HepG2 (cell line): ENCODE measurements around the gene PDPK1. TPM values are rescaled to one million over a fixed set of nuclear protein-coding genes. Genes with fewer than 3 reads are reported as not detected.

ENCODE experiments used
- ATAC-seq: fragments of 200-7000 bp; cut with Tn5 transposase; 3 replicates; pipeline ENCODE4 v1.9.1; 2020; ENCODE audit warnings: mild to moderate bottlenecking, moderate library complexity
- BruUV-seq: library from RNA; stranded (reverse); fragments of 400-500 nt; replicated peaks from 2 replicates; lab custom pipeline; 2021; lab: Mats Ljungman, UMichigan
- CTCF ChIA-PET: fragments of 300-600 bp; formaldehyde crosslinking; extraction: SDS; loops from one replicate; lab custom pipeline; 2021; ENCODE audit warnings: low total read pairs, inconsistent platforms, low intra/inter-chr PET ratio; lab: Yijun Ruan, JAX
- POLR2A ChIA-PET: fragments of 350-600 bp; sonication (Branson Sonifier 250); formaldehyde crosslinking; loops from one replicate; lab custom pipeline; 2020; ENCODE audit warnings: antibody characterized with exemption, inconsistent platforms; lab: Yijun Ruan, JAX
- DNase-seq: peaks from one replicate; pipeline ENCODE4 v3.0.0-alpha.2; 2015; ENCODE audit warnings: low spot score
- FAIRE-seq: peaks from 3 replicates; lab custom pipeline; 2011; peaks lifted over from hg19 to GRCh38; lab: Jason Lieb, UNC
- H2AFZ ChIP-seq: one replicate; pipeline ENCODE4 v1.6.1; 2011; ENCODE audit warnings: low read length, inconsistent platforms
- H3K27ac ChIP-seq: fragments of 300-600 bp; 3 replicates; pipeline ENCODE4 v1.8.0; 2011; ENCODE audit warnings: mixed run types, mild to moderate bottlenecking, mixed read lengths, low read length, inconsistent platforms; ENCODE audit not compliant: insufficient read depth; ENCODE audit errors: extremely low read length
- H3K27me3 ChIP-seq, 2 experiments: fragments of 200-600 bp in 1 of 2; 2 replicates in 1 of 2; 3 replicates in 1 of 2; pipeline versions ENCODE4 v1.6.0 to v1.8.0; 2011; ENCODE audit warnings: low read length in 2 of 2, mild to moderate bottlenecking in 2 of 2, moderate library complexity in 2 of 2, inconsistent platforms in 1 of 2; ENCODE audit not compliant: insufficient read depth in 2 of 2, control insufficient read depth in 1 of 2
- H3K36me3 ChIP-seq, 2 experiments: fragments of 200-600 bp in 1 of 2; replicated peaks in 1 of 2; 2 replicates in 1 of 2; 3 replicates in 1 of 2; pipeline versions ENCODE4 v1.5.1 to v1.8.0; 2011; ENCODE audit warnings: low read length in 2 of 2, inconsistent platforms in 1 of 2; ENCODE audit not compliant: insufficient read depth in 2 of 2, control insufficient read depth in 1 of 2
- H3K4me1 ChIP-seq: 2 replicates; pipeline ENCODE4 v1.5.1; 2012; ENCODE audit warnings: low read length, inconsistent platforms; ENCODE audit not compliant: insufficient read depth
- H3K4me2 ChIP-seq: 2 replicates; pipeline ENCODE4 v1.6.0; 2011; ENCODE audit warnings: low read depth, low read length, inconsistent platforms
- H3K4me3 ChIP-seq, 3 experiments: fragments of 200-600 bp in 1 of 3; sonication (generic), shearing (Covaris generic) in 1 of 3; replicated peaks in 1 of 3; 2 replicates each; pipeline ENCODE4 v1.5.1; 2011 to 2016; ENCODE audit warnings: low read length in 3 of 3, inconsistent platforms in 2 of 3, low read depth in 2 of 3, mild to moderate bottlenecking in 2 of 3, control low read depth in 1 of 3, mixed read lengths in 1 of 3; ENCODE audit not compliant: insufficient read depth in 1 of 3
- H3K79me2 ChIP-seq: one replicate; pipeline ENCODE4 v1.6.1; 2011; ENCODE audit warnings: low read length, inconsistent platforms; ENCODE audit not compliant: insufficient read depth
- H3K9ac ChIP-seq: 2 replicates; pipeline ENCODE4 v1.6.0; 2011; ENCODE audit warnings: mild to moderate bottlenecking, low read depth, low read length, inconsistent platforms; ENCODE audit not compliant: insufficient read depth
- H3K9me3 ChIP-seq: 2 replicates; pipeline ENCODE4 v1.5.1; 2012; ENCODE audit warnings: mild to moderate bottlenecking, low read length
- H4K20me1 ChIP-seq: 2 replicates; pipeline ENCODE4 v1.6.0; 2011; ENCODE audit warnings: inconsistent platforms, mild to moderate bottlenecking, low read length, moderate library complexity; ENCODE audit not compliant: insufficient read depth
- ATAD3A ChIP-seq: sonication (generic); formaldehyde crosslinking; IDR thresholded peaks from 2 replicates; pipeline ENCODE4 v1.4.0; 2020; ENCODE audit warnings: missing genetic modification reagents
- KAT8 ChIP-seq: IDR thresholded peaks from 2 replicates; pipeline ENCODE4 v1.6.1; 2016; ENCODE audit warnings: missing genetic modification reagents, missing compliant biosample characterization
- MED1 ChIP-seq: sonication (generic); formaldehyde crosslinking; IDR thresholded peaks from 2 replicates; pipeline ENCODE4 v1.4.0; 2020; ENCODE audit warnings: missing genetic modification reagents
- MLLT10 ChIP-seq: sonication (generic); formaldehyde crosslinking; IDR thresholded peaks from 2 replicates; pipeline ENCODE4 v1.4.0; 2020; ENCODE audit warnings: missing genetic modification reagents
- NR2F1 ChIP-seq, 2 experiments: fragments of 450-650 bp in 1 of 2; formaldehyde crosslinking in 1 of 2; IDR thresholded peaks; 2 replicates each; pipeline versions ENCODE4 v1.5.0 to v1.6.1; 2016 to 2020; ENCODE audit warnings: mild to moderate bottlenecking in 1 of 2, missing compliant biosample characterization in 1 of 2, missing genetic modification reagents in 1 of 2, moderate library complexity in 1 of 2
- PAF1 ChIP-seq: IDR thresholded peaks from 2 replicates; pipeline ENCODE4 v1.6.1; 2016; ENCODE audit warnings: missing genetic modification reagents, missing compliant biosample characterization
- POLR2A ChIP-seq, 2 experiments: IDR thresholded peaks; 2 replicates each; pipeline ENCODE4 v1.6.1; 2011; ENCODE audit warnings: low read depth in 2 of 2, low read length in 2 of 2, mild to moderate bottlenecking in 1 of 2, moderate library complexity in 1 of 2; ENCODE audit not compliant: insufficient read depth in 1 of 2
- PREB ChIP-seq: sonication (generic); formaldehyde crosslinking; IDR thresholded peaks from 2 replicates; pipeline ENCODE4 v1.4.0; 2020; ENCODE audit warnings: missing genetic modification reagents
- RAD51 ChIP-seq: fragments of 450-650 bp; IDR thresholded peaks from 2 replicates; pipeline ENCODE4 v1.6.1; 2016; ENCODE audit warnings: borderline replicate concordance
- SSRP1 ChIP-seq: IDR thresholded peaks from 2 replicates; pipeline ENCODE4 v1.6.1; 2016; ENCODE audit warnings: control low read depth
- TCF12 ChIP-seq, 2 experiments: fragments of 450-650 bp in 1 of 2; sonication (generic) in 1 of 2; formaldehyde crosslinking in 1 of 2; IDR thresholded peaks; 2 replicates each; pipeline versions ENCODE4 v1.6.1 to v1.8.0; 2017 to 2022; ENCODE audit warnings: antibody characterized with exemption in 1 of 2, mild to moderate bottlenecking in 1 of 2, missing genetic modification reagents in 1 of 2, moderate library complexity in 1 of 2
- XRCC5 ChIP-seq: fragments of 200-400 bp; formaldehyde crosslinking; optimal IDR thresholded peaks from 2 replicates; pipeline ENCODE3; 2017; ENCODE audit warnings: mild to moderate bottlenecking, low read length
- ZNF431 ChIP-seq: sonication (generic); formaldehyde crosslinking; IDR thresholded peaks from 2 replicates; pipeline ENCODE4 v1.9.0; 2022; ENCODE audit warnings: missing genetic modification reagents, low read depth, mild to moderate bottlenecking, borderline replicate concordance
- ZNF501 ChIP-seq: sonication (generic); formaldehyde crosslinking; IDR thresholded peaks from 2 replicates; pipeline ENCODE4 v1.5.1; 2020; ENCODE audit warnings: mild to moderate bottlenecking, moderate library complexity, missing genetic modification reagents
- ZNF883 ChIP-seq: sonication (generic); formaldehyde crosslinking; IDR thresholded peaks from 2 replicates; pipeline ENCODE4 v1.5.1; 2020; ENCODE audit warnings: mild to moderate bottlenecking, missing genetic modification reagents; ENCODE audit errors: not compliant biosample characterization
- WGBS: methylation state at CpG from one replicate; pipeline ENCODE4 v1.1.6; 2017; ENCODE audit warnings: low lambda C conversion rate; 5-methylcytosine and 5-hydroxymethylcytosine counted together
- in situ Hi-C: cut with HindIII; loops from 2 replicates; pipeline ENCODE4 v1.10.0; 2017; ENCODE audit warnings: low pct_unique_long_range_greater_than_20kb; ENCODE audit not compliant: extremely low pct_ligation_motif_present
- intact Hi-C: fragments of 100-400 bp; cut with micrococcal nuclease; formaldehyde crosslinking; loops from one replicate; pipeline ENCODE4 v1.10.0; 2022; ENCODE audit not compliant: unreplicated experiment
- polyA plus RNA-seq, 8 experiments: library from polyadenylated mRNA; depleted of rRNA in 3 of 8; stranded (reverse) in 7 of 8; unstranded in 1 of 8; fragments of >200 nt; fragmentation: Illumina TruSeq in 4 of 8; extraction: Trizol in 4 of 8; gene quantifications; 2 replicates each; pipeline versions ENCODE4 v1.2.1 to v1.2.3, GENCODE V29; 2011 to 2016; ENCODE audit warnings: low read depth in 4 of 8, missing spikeins in 1 of 8, mixed read lengths in 1 of 8; ENCODE audit not compliant: insufficient read depth in 1 of 8
- total RNA-seq, 5 experiments: library from RNA; depleted of rRNA; stranded (reverse); fragments of >200 nt; fragmentation: Illumina TruSeq; extraction: Trizol; gene quantifications; 2 replicates each; pipeline ENCODE4 v1.2.3, GENCODE V29; 2016; ENCODE audit warnings: low read depth in 1 of 5
- TF ChIP-seq, protein P1 (sequence below): sonication (generic); formaldehyde crosslinking; IDR thresholded peaks from 2 replicates; pipeline ENCODE4 v1.4.0; 2020; ENCODE audit warnings: missing genetic modification reagents
- TF ChIP-seq, protein P2 (sequence below): fragments of 450-650 bp; IDR thresholded peaks from 2 replicates; pipeline ENCODE4 v1.6.1; 2016
- TF ChIP-seq, protein P3 (sequence below): IDR thresholded peaks from 2 replicates; pipeline ENCODE4 v1.6.1; 2018; ENCODE audit warnings: missing genetic modification reagents, mild to moderate bottlenecking, missing compliant biosample characterization
- TF ChIP-seq, protein P4 (sequence below): sonication (generic); formaldehyde crosslinking; IDR thresholded peaks from 2 replicates; pipeline ENCODE4 v1.8.0; 2022; ENCODE audit warnings: mild to moderate bottlenecking, missing genetic modification reagents, borderline replicate concordance
- TF ChIP-seq, protein P5 (sequence below): sonication (generic); formaldehyde crosslinking; IDR thresholded peaks from 2 replicates; pipeline ENCODE4 v1.4.0; 2020; ENCODE audit warnings: mild to moderate bottlenecking, missing genetic modification reagents

The PDPK1 gene
- total and polyA plus RNA-seq, 2 of the 13 experiments (the other 11 are each of a cell fraction or from before 2014, with no cell fraction given): 59.6 to 129 TPM

DNA sequence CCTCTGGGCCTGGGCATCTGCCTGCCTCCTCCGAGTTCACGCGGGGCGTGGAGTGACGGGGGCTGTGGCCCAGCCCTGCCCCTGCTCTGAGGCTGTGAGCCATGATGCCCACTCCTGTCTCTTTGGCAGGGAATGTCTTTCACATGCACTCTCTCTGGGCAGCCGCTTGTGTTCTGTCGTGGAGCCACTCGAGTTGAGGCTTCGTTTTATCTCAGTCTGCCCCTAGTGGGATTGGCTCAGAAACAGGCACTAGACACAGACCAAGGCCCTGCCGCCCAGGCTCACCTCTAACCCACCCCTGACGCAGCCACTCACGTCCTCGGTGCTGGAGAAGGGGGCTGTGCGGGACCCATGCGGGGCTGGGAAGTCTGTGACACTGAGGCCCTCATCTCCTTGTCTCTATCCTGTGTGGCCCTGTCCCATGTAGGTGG, 77.0 kb downstream of the PDPK1 start:
- ChIA-PET POLR2A (no interaction called here), CTCF (no interaction called here)
- 97% methylated on average over 10 of the region's 15 CpGs for WGBS
- no TSS peak for BruUV-seq
- no peak for ATAC-seq
- in situ Hi-C loops: no loop called here
- no peaks in the 10 kb centered on the region for H3K27me3 ChIP-seq
- H3K27ac ChIP-seq: no peak overlapping the region
- no peak overlapping the region for H3K4me3 ChIP-seq
- no peak for FAIRE-seq
- H4K20me1 ChIP-seq: no peaks in the 10 kb centered on the region
- H3K4me2 ChIP-seq: no peak overlapping the region
- no peak for DNase-seq
- H3K36me3 ChIP-seq: peaks cover 5 to 15% of the 10 kb centered on the region in 2 experiments; a peak in 4 of 5 replicates
- intact Hi-C loops: no loop called here
- TF ChIP-seq MLLT10 (CRISPR knock-in tag) (no peak), ZNF883 (no peak), ZNF431 (no peak), MED1 (no peak), PREB (CRISPR knock-in tag) (no peak), ATAD3A (no peak), ZNF501 (CRISPR knock-in tag) (no peak), POLR2A (IDR thresholded peaks at IDR 0.05; ENCODE audit: insufficient read depth in 1 of 2, low read depth in 2 of 2, low read length in 2 of 2) (no peak), NR2F1 (CRISPR knock-in tag; IDR thresholded peaks at IDR 0.05) (no peak), PAF1 (CRISPR knock-in tag) (no peak), KAT8 (no peak), XRCC5 (no peak), RAD51 (no peak), SSRP1 (CRISPR knock-in tag) (no peak), TCF12 (IDR thresholded peaks at IDR 0.05) (no peak), TCF12 (CRISPR knock-in tag; IDR thresholded peaks at IDR 0.05) (no peak)
- TF ChIP-seq, protein P1, sequence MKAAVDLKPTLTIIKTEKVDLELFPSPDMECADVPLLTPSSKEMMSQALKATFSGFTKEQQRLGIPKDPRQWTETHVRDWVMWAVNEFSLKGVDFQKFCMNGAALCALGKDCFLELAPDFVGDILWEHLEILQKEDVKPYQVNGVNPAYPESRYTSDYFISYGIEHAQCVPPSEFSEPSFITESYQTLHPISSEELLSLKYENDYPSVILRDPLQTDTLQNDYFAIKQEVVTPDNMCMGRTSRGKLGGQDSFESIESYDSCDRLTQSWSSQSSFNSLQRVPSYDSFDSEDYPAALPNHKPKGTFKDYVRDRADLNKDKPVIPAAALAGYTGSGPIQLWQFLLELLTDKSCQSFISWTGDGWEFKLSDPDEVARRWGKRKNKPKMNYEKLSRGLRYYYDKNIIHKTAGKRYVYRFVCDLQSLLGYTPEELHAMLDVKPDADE: no peak
- TF ChIP-seq, protein P2, sequence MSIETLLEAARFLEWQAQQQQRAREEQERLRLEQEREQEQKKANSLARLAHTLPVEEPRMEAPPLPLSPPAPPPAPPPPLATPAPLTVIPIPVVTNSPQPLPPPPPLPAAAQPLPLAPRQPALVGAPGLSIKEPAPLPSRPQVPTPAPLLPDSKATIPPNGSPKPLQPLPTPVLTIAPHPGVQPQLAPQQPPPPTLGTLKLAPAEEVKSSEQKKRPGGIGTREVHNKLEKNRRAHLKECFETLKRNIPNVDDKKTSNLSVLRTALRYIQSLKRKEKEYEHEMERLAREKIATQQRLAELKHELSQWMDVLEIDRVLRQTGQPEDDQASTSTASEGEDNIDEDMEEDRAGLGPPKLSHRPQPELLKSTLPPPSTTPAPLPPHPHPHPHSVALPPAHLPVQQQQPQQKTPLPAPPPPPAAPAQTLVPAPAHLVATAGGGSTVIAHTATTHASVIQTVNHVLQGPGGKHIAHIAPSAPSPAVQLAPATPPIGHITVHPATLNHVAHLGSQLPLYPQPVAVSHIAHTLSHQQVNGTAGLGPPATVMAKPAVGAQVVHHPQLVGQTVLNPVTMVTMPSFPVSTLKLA: no peak
- TF ChIP-seq, protein P3, sequence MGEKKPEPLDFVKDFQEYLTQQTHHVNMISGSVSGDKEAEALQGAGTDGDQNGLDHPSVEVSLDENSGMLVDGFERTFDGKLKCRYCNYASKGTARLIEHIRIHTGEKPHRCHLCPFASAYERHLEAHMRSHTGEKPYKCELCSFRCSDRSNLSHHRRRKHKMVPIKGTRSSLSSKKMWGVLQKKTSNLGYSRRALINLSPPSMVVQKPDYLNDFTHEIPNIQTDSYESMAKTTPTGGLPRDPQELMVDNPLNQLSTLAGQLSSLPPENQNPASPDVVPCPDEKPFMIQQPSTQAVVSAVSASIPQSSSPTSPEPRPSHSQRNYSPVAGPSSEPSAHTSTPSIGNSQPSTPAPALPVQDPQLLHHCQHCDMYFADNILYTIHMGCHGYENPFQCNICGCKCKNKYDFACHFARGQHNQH (CRISPR knock-in tag): no peak
- TF ChIP-seq, protein P4, sequence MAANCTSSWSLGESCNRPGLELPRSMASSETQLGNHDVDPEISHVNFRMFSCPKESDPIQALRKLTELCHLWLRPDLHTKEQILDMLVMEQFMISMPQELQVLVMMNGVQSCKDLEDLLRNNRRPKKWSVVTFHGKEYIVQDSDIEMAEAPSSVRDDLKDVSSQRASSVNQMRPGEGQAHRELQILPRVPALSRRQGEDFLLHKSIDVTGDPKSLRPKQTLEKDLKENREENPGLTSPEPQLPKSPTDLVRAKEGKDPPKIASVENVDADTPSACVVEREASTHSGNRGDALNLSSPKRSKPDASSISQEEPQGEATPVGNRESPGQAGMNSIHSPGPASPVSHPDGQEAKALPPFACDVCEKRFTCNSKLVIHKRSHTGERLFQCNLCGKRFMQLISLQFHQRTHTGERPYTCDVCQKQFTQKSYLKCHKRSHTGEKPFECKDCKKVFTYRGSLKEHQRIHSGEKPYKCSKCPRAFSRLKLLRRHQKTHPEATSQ: no peak
- TF ChIP-seq, protein P5, sequence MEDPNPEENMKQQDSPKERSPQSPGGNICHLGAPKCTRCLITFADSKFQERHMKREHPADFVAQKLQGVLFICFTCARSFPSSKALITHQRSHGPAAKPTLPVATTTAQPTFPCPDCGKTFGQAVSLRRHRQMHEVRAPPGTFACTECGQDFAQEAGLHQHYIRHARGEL (CRISPR knock-in tag): no peak
- no peak overlapping the region for H3K9ac ChIP-seq
- H3K4me1 ChIP-seq: no peaks in the 10 kb centered on the region
- no peak overlapping the region for H2AFZ ChIP-seq
- H3K9me3 ChIP-seq: no peaks in the 10 kb centered on the region
- no peaks in the 10 kb centered on the region for H3K79me2 ChIP-seq
